C4-2B (cell line): ENCODE results near the gene SLC25A47.

Experiments used
- H3K27ac ChIP-seq: fragments of 450-650 bp; 2 replicates; pipeline ENCODE4 v1.5.1; 2017
- CTCF ChIP-seq: fragments of 450-650 bp; conservative IDR thresholded peaks from 2 replicates; pipeline ENCODE4 v1.5.1; 2017; ENCODE audit warnings: mild to moderate bottlenecking
- ZFX ChIP-seq: fragments of 450-650 bp; IDR thresholded peaks from 2 replicates; pipeline ENCODE4 v1.6.1; 2017

The SLC25A47 gene

GRCh38 chr14:100321473-100322137 is 1.5 kb upstream of the SLC25A47 start:
- no peak for TF ChIP-seq CTCF
- no peak for TF ChIP-seq ZFX
- no peak overlapping the region for H3K27ac ChIP-seq

GRCh38 chr14:100322138-100322957 is 791 bp upstream of the SLC25A47 start:
- TF ChIP-seq ZFX (no peak), CTCF (no peak)
- H3K27ac ChIP-seq = no peak overlapping the region

GRCh38 chr14:100323942-100324307 is 786 bp downstream of the SLC25A47 start:
- no peak for TF ChIP-seq CTCF
- no peak for TF ChIP-seq ZFX
- H3K27ac ChIP-seq = no peak overlapping the region

GRCh38 chr14:100325231-100325632 is 2.1 kb downstream of the SLC25A47 start:
- TF ChIP-seq ZFX (no peak), CTCF (no peak)
- 0 out of 2 replicates have a peak overlapping the region, but pooled peaks have one; percentile 7 for H3K27ac ChIP-seq

GRCh38 chr14:100325958-100326357 is 2.8 kb downstream of the SLC25A47 start:
- 0 out of 2 replicates have a peak overlapping the region, but pooled peaks have one; percentile 7 for H3K27ac ChIP-seq
- TF ChIP-seq CTCF (no peak), ZFX (no peak)

GRCh38 chr14:100327128-100327527 is 4.0 kb downstream of the SLC25A47 start:
- H3K27ac ChIP-seq = no peak overlapping the region
- TF ChIP-seq ZFX (no peak), CTCF (no peak)

GRCh38 chr14:100328495-100329163 is 5.5 kb downstream of the SLC25A47 start:
- TF ChIP-seq ZFX (no peak), CTCF (no peak)
- no peak overlapping the region for H3K27ac ChIP-seq
